Astrocyte of the cerebellum (primary cell): ENCODE measurements around the gene SFXN5.

Experiments
- DNase-seq: peaks from one replicate; pipeline ENCODE4 v3.0.0-alpha.2; 2011; ENCODE audit warnings: low read depth
- H3K4me3 ChIP-seq: 2 replicates; pipeline ENCODE4 v1.5.1; 2011; ENCODE audit warnings: mild to moderate bottlenecking, low read depth, low read length, moderate library complexity
- in situ Hi-C: cut with HindIII; loops from 2 replicates; pipeline ENCODE4 v1.10.0; 2017; ENCODE audit warnings: low sequenced_read_pairs
- TF ChIP-seq, protein P1 (sequence below): IDR thresholded peaks from 2 replicates; pipeline ENCODE4 v1.5.1; 2012; ENCODE audit warnings: low read length, low read depth, moderate library complexity, mild to moderate bottlenecking; ENCODE audit errors: missing control alignments

The SFXN5 gene

DNA sequence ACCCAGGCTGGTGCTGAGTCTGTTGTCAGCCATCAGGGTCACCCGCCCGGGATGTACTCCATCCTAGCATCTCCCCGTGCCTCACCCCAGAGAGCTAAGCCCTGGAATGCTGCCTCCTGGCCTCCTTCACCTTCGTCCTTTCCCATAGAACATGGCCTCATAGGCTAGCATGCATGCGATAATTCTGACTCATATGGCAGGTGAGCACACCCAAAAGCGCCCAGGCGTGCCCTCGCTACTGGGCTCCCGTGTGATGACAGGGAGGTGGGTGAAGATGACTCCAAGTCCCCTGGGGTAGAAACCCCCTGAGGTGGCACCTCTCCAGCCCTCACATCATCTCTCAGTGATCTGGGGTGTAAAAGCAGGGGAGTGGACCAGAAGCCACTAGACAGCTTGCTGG lies 177.0 kb downstream of the SFXN5 start:
- no peak overlapping the region for H3K4me3 ChIP-seq
- in situ Hi-C loops: no loop called here
- TF ChIP-seq, protein P1, sequence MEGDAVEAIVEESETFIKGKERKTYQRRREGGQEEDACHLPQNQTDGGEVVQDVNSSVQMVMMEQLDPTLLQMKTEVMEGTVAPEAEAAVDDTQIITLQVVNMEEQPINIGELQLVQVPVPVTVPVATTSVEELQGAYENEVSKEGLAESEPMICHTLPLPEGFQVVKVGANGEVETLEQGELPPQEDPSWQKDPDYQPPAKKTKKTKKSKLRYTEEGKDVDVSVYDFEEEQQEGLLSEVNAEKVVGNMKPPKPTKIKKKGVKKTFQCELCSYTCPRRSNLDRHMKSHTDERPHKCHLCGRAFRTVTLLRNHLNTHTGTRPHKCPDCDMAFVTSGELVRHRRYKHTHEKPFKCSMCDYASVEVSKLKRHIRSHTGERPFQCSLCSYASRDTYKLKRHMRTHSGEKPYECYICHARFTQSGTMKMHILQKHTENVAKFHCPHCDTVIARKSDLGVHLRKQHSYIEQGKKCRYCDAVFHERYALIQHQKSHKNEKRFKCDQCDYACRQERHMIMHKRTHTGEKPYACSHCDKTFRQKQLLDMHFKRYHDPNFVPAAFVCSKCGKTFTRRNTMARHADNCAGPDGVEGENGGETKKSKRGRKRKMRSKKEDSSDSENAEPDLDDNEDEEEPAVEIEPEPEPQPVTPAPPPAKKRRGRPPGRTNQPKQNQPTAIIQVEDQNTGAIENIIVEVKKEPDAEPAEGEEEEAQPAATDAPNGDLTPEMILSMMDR: no peak
- DNase-seq: no peak

DNA sequence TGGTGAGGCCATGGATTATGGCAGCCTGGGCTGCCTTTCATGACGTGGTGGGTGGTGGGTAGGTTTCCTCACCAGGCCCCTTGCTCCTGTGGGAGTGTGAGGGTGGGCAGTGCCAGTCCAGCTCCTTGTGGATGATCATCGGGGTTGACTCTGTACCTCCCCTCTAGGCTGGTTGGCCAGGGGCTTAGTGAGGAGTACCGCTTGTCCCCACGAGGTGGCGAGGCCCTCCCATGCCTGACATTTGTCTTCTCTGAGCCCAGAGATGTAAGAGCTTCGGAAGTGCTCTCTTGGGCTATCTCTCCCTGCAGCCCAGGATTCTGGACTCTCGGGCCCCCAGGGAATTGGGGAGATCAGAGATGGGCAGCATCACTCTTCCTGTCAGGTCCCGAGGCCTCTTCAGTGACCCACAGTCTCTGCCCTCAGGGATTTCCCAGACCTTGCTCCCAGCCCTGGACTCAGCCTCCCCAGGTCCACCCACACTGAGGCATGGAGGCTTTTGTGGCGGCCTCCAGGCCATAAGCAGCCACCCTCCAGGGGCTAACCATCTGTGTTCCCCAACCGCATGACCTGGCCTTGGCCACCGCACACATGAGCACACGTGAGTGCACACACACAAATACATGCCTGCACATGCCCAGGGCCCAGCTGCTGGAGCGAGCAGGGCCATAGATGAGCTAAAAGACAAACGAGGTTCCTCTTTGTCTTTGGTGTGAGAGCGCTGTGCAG lies 177.8 kb downstream of the SFXN5 start:
- in situ Hi-C loops: no loop called here
- peak; percentile 48 for DNase-seq
- H3K4me3 ChIP-seq: no peak overlapping the region
- TF ChIP-seq, protein P1: peak; percentile 87

DNA sequence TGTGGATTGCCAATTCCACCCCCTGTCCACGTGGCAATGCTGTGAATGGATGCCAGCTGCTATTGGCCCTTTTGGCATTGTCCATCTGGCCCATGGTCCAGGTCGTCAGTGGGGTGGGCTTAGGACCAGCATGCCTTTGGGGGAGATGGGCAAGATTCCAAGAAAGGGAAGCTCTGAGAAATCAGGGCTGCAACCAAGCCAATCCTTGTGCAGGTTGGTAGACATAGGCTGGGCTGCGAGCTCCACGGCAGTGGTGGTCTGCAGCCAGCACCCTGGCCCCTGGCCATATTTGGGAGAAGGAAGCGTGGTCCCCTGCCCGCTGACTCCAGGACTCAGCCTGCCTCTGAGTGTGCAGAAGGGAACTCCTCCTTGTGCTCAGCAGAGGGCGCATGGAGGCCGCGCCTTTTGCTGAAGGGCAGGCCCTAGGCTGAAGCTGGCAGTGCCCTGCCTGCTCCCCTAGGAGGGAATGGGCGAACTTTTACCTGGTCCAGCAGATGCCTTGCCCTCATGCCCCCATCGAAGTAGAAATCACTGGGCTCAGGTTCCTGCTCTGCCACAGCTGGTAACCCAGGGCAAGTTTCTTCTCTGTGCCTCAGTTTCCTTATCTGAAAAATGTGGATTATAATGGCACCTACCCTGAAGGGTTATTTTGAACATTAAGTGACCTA lies 178.9 kb downstream of the SFXN5 start:
- DNase-seq: peak; percentile 62
- TF ChIP-seq, protein P1: peak; percentile 85
- in situ Hi-C loops: no loop called here
- H3K4me3 ChIP-seq: no peak overlapping the region
